Body of pancreas (tissue), 4 donors: ENCODE data around the gene COL19A1.

Experiments used
- CTCF ChIP-seq, 7 experiments: fragments of 450-650 bp in 4 of 7; fragments of 200-600 bp in 3 of 7; sonication (generic) in 3 of 7; IDR thresholded peaks; one replicate each; pipeline ENCODE4 v1.5.1; 2016 to 2019; ENCODE audit warnings: antibody characterized with exemption in 7 of 7
- POLR2A ChIP-seq, 3 donors: fragments of 450-650 bp; IDR thresholded peaks; one replicate each; pipeline ENCODE4 v1.6.1; 2016; ENCODE audit warnings: antibody characterized with exemption in 3 of 3, mild to moderate bottlenecking in 2 of 3

- TF ChIP-seq CTCF (IDR thresholded peaks at IDR 0.05) (no peak), POLR2A (IDR thresholded peaks at IDR 0.05) (no peak)
These were observed 379.8 kb downstream of the COL19A1 start for GRCh38 chr6:70246118-70246517.
